A673 (cell line): ENCODE results near the gene IGFBPL1. TPM values are rescaled to one million over a fixed set of nuclear protein-coding genes. Genes with fewer than 3 reads are reported as not detected.

Source experiments
- BruUV-seq: library from RNA; stranded (reverse); fragments of 400-500 nt; replicated peaks from 2 replicates; lab custom pipeline; 2021; lab: Mats Ljungman, UMichigan
- CTCF ChIA-PET: fragments of 300-600 bp; sonication (Branson Sonifier 250); formaldehyde crosslinking; loops from one replicate; lab custom pipeline; 2022; ENCODE audit warnings: antibody characterized with exemption; lab: Charles Lee
- POLR2A ChIA-PET: fragments of 300-600 bp; sonication (Branson Sonifier 250); formaldehyde crosslinking; loops from one replicate; lab custom pipeline; 2022; ENCODE audit warnings: antibody characterized with exemption; ENCODE audit not compliant: low non-redundant PET; lab: Charles Lee
- DNase-seq: peaks from one replicate; pipeline ENCODE4 v3.0.0-alpha.2; 2015; ENCODE audit warnings: low spot score
- H3K27ac ChIP-seq: fragments of 200-600 bp; sonication (generic); 2 replicates; pipeline ENCODE4 v1.5.1; 2016; ENCODE audit warnings: mixed run types, low read depth, mild to moderate bottlenecking, mixed read lengths, antibody characterized with exemption, low read length; ENCODE audit not compliant: poor library complexity, severe bottlenecking
- H3K27me3 ChIP-seq: fragments of 200-600 bp; sonication (generic); replicated peaks from 2 replicates; pipeline ENCODE4 v1.6.1; 2017; ENCODE audit warnings: mixed run types, low read depth, mild to moderate bottlenecking, mixed read lengths, antibody characterized with exemption, low read length; ENCODE audit not compliant: insufficient read depth, poor library complexity
- H3K36me3 ChIP-seq: fragments of 200-600 bp; sonication (generic); 2 replicates; pipeline ENCODE4 v1.6.1; 2016; ENCODE audit warnings: mixed run types, mild to moderate bottlenecking, mixed read lengths, antibody characterized with exemption, low read length; ENCODE audit not compliant: insufficient read depth, poor library complexity, severe bottlenecking
- H3K4me1 ChIP-seq: fragments of 200-600 bp; sonication (generic); 2 replicates; pipeline ENCODE4 v1.6.1; 2017; ENCODE audit warnings: mixed run types, mild to moderate bottlenecking, mixed read lengths, antibody characterized with exemption, low read length; ENCODE audit not compliant: insufficient read depth, poor library complexity, severe bottlenecking
- H3K4me3 ChIP-seq: fragments of 200-600 bp; sonication (generic); 2 replicates; pipeline ENCODE4 v1.5.1; 2016; ENCODE audit warnings: low read depth, mixed run types, mild to moderate bottlenecking, mixed read lengths, low read length; ENCODE audit not compliant: poor library complexity, severe bottlenecking
- H3K9me3 ChIP-seq: fragments of 200-600 bp; sonication (generic); 2 replicates; pipeline ENCODE4 v1.6.1; 2016; ENCODE audit warnings: mixed run types, low read depth, mild to moderate bottlenecking, mixed read lengths, antibody characterized with exemption, low read length; ENCODE audit not compliant: poor library complexity, severe bottlenecking
- EZH2 ChIP-seq: fragments of 200-600 bp; sonication (generic); IDR thresholded peaks from 2 replicates; pipeline ENCODE4 v1.6.1; 2017; ENCODE audit warnings: borderline replicate concordance, low read depth, mild to moderate bottlenecking, mixed read lengths, antibody characterized with exemption, low read length; ENCODE audit not compliant: poor library complexity, severe bottlenecking
- intact Hi-C: fragments of 100-400 bp; cut with micrococcal nuclease; formaldehyde crosslinking; loops from one replicate; pipeline ENCODE4 v1.10.0; 2022; ENCODE audit not compliant: unreplicated experiment
- total RNA-seq: library from RNA; stranded (reverse); gene quantifications from 2 replicates; pipeline ENCODE4 v1.2.3, GENCODE V29; 2021
- TF ChIP-seq, protein P1 (sequence below): fragments of 300-800, 200-600 bp; sonication (generic); conservative IDR thresholded peaks from 2 replicates; pipeline ENCODE4 v1.5.1; 2017; ENCODE audit warnings: low read depth, mild to moderate bottlenecking, antibody characterized with exemption, low read length, moderate library complexity, mixed read lengths

The IGFBPL1 gene
- total RNA-seq, 1 experiment from 2014 or later = 0.90 TPM

GRCh38 chr9:38428062-38428461, 3.8 kb upstream of the IGFBPL1 start:
- Histone ChIP-seq H3K27ac (no peak overlapping the region), H3K36me3 (no peaks in the 10 kb centered on the region), H3K4me1 (peaks cover 1% of the 10 kb centered on the region), H3K4me3 (no peak overlapping the region), H3K27me3 (peaks cover 49% of the 10 kb centered on the region), H3K9me3 (no peaks in the 10 kb centered on the region)
- CTCF ChIA-PET = no interaction called here
- BruUV-seq = no TSS peak
- no peak for TF ChIP-seq EZH2
- TF ChIP-seq, protein P1, sequence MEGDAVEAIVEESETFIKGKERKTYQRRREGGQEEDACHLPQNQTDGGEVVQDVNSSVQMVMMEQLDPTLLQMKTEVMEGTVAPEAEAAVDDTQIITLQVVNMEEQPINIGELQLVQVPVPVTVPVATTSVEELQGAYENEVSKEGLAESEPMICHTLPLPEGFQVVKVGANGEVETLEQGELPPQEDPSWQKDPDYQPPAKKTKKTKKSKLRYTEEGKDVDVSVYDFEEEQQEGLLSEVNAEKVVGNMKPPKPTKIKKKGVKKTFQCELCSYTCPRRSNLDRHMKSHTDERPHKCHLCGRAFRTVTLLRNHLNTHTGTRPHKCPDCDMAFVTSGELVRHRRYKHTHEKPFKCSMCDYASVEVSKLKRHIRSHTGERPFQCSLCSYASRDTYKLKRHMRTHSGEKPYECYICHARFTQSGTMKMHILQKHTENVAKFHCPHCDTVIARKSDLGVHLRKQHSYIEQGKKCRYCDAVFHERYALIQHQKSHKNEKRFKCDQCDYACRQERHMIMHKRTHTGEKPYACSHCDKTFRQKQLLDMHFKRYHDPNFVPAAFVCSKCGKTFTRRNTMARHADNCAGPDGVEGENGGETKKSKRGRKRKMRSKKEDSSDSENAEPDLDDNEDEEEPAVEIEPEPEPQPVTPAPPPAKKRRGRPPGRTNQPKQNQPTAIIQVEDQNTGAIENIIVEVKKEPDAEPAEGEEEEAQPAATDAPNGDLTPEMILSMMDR = no peak
- intact Hi-C loops = no loop called here
- POLR2A ChIA-PET = no interaction called here
- DNase-seq = no peak

GRCh38 chr9:38424918-38425317, 664 bp upstream of the IGFBPL1 start:
- peaks cover 54% of the 10 kb centered on the region for H3K27me3 ChIP-seq
- BruUV-seq = no TSS peak
- peaks cover 18% of the 10 kb centered on the region for H3K4me1 ChIP-seq
- H3K9me3 ChIP-seq = no peaks in the 10 kb centered on the region
- ChIA-PET POLR2A (no interaction called here), CTCF (no interaction called here)
- DNase-seq = no peak
- intact Hi-C loops = no loop called here
- no peak overlapping the region for H3K27ac ChIP-seq
- TF ChIP-seq EZH2 = no peak
- TF ChIP-seq, protein P1 = no peak
- no peaks in the 10 kb centered on the region for H3K36me3 ChIP-seq
- H3K4me3 ChIP-seq = no peak overlapping the region

DNA sequence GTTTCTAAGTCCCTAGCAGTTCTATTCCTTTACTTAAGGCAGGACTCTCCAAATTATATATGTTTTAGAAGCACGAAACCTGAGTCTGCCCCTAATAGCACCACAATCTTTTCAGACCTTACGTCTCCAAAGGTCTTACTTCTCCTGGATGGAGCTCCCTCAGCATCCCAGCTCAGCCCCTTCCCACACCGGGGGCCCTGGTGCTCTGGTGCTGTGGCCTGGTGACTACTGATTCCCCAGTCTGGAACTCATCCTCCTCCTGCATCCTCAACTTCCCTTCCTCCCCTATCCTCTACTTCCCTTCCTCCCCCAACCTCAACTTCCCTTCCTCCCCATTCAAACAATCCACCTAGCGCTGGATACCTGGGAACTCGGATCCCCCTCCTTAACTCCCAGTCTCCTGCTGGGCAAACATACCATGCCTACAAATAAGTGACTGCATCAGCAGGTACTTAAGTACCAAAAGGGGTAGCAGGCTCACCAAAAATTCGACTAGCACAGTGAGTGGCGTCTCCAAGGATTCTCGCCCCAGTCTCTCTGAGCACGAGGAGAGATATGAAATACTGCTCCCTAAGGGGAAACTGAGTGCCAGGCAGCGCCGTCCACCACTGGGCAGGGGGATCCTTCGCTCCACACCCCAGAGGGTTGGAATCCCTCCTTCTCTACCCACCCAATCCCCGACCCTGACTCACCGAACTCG, 831 bp downstream of the IGFBPL1 start:
- no peak for TF ChIP-seq EZH2
- TF ChIP-seq, protein P1 = no peak
- CTCF ChIA-PET = no interaction called here
- Histone ChIP-seq H3K27me3 (peaks cover 54% of the 10 kb centered on the region), H3K4me3 (peak overlapping the region; percentile 25), H3K9me3 (no peaks in the 10 kb centered on the region), H3K27ac (no peak overlapping the region), H3K4me1 (peaks cover 18% of the 10 kb centered on the region), H3K36me3 (no peaks in the 10 kb centered on the region)
- POLR2A ChIA-PET = interaction anchor here (0.5 kb wide), 1 partner anchor 574 kb away, joined by 5 read pairs; no protein-coding TSS in a partner anchor
- BruUV-seq = no TSS peak
- intact Hi-C loops = no loop called here
- DNase-seq = no peak
